ENCODE results near the gene REXO4. TPM values are rescaled to one million over a fixed set of nuclear protein-coding genes. Genes with fewer than 3 reads are reported as not detected.

Gene REXO4
- 29.4 TPM for total RNA-seq

DNA sequence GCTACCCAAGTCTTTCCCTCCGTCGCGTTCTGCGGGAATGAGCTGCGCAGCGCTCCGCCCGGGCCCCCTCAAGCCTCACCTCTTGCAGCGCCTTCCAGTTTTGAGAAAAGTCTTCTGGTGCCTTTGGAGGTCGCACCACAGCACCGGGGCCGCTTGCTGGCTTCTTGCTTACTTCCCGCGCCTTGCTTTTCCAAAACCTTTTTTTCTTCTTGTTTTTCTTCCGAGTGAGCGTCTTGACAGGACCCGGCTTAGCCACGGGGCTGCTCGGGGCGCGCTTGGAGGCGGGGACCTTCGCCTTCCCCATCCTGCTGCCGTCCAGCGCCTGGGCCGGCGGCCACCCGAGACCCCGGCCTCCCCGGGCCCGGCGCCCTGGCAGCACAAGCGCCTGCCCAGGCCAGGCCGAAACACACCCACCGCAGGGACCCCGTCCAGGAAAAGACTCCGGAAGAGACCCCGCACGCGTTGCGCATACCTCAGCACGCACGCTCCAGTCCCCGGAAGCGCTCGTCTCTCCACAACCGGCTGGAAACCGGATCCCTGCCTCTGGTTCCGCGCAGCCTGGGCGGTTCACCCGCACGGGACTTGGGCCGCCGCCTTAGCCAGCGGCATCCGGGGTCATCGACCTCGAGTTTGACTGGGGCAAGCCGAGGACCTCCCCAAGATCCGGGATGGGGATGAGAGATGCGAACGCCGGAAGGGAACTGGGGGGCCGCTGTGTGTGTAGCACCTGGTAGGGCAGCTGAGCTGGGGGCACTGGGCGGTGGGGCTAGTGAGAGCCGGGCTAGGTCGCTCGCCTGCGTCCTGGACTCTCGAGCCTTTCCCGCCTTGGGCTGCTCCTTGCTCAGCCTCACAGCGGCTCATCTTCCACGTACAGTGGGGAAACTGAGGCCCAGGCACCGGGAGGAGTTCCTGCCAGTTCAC is at the start of gene REXO4:
REXO4 (minus strand) TSS at position 470 of the 921 bp plus-strand sequence; CDS start at position 304, 166 bp downstream.
- H3K9me3 ChIP-seq = no peaks in the 10 kb centered on the region
- peaks cover 10 to 25% of the 10 kb centered on the region in 2 donors for H3K36me3 ChIP-seq
- intact Hi-C loops (cut with DNase I) = loop anchor here (1.0 to 5.0 kb wide), 4 partner anchors 41 to 61 kb away; partner anchors contain the start of genes CACFD1, SLC2A6, STKLD1 and SURF1
- peak; percentile 21 to 91 for DNase-seq (ENCODE audit: low spot score in 2 of 2)
- H3K27me3 ChIP-seq = no peaks in the 10 kb centered on the region
- H3K4me1 ChIP-seq = peaks cover 0 to 21% of the 10 kb centered on the region in 2 donors
- peak within 1 kb of the TSS; percentile 79 to 91 for H3K4me3 ChIP-seq
- TF ChIP-seq, protein P1, sequence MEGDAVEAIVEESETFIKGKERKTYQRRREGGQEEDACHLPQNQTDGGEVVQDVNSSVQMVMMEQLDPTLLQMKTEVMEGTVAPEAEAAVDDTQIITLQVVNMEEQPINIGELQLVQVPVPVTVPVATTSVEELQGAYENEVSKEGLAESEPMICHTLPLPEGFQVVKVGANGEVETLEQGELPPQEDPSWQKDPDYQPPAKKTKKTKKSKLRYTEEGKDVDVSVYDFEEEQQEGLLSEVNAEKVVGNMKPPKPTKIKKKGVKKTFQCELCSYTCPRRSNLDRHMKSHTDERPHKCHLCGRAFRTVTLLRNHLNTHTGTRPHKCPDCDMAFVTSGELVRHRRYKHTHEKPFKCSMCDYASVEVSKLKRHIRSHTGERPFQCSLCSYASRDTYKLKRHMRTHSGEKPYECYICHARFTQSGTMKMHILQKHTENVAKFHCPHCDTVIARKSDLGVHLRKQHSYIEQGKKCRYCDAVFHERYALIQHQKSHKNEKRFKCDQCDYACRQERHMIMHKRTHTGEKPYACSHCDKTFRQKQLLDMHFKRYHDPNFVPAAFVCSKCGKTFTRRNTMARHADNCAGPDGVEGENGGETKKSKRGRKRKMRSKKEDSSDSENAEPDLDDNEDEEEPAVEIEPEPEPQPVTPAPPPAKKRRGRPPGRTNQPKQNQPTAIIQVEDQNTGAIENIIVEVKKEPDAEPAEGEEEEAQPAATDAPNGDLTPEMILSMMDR (IDR thresholded peaks at IDR 0.05) = no peak
- H3K27ac ChIP-seq = peak within 1 kb of the TSS; percentile 78

DNA sequence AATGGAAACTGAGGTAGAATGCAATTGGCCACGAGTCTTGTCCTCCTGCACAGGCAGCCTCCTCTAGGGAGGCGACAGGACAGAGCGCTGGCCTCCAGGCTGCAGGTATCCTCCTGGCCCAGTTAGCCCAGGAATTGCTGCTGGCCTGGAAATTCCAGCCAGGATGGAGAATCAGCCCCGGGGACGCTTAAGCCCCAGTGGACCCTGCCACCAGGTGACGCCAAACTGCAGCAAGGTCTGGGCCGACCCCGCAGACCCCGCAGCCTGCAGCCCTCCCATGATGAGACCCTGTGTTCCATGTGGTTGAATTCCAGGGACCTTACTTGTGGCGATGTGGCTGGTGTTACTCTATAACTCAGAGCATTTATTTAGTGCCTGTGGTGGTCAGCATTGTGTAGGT is 49.3 kb upstream of the REXO4 start:
- intact Hi-C loops (cut with DNase I) = no loop called here
- TF ChIP-seq, protein P1 (IDR thresholded peaks at IDR 0.05) = no peak
- no peak for DNase-seq (ENCODE audit: low spot score in 2 of 2)
- no peak overlapping the region for H3K27ac ChIP-seq
- H3K4me1 ChIP-seq = no peaks in the 10 kb centered on the region
- H3K36me3 ChIP-seq = peaks cover 19 to 26% of the 10 kb centered on the region in 2 donors
- no peak overlapping the region for H3K4me3 ChIP-seq
- no peaks in the 10 kb centered on the region for H3K27me3 ChIP-seq
- H3K9me3 ChIP-seq = no peaks in the 10 kb centered on the region

DNA sequence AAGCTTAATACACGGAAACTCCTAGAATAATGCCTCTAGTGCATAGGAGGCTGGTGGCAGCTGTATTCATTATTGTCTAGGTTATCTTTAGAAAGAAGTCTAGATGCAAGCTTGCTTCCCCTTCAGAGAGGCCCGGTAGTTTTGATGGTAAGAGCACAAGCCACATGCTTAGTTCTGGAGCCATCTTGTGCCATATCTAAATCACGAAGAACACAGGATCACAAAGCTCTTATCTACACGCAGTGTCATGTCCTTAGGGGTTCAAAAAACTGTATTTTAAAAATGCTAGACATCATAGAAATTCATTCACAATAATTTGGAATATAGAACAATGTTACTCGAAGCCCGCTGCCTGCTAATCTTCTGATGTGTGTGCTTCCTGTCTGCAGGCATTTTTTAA is 48.2 kb upstream of the REXO4 start:
- no peak overlapping the region for H3K27ac ChIP-seq
- peaks cover 19 to 26% of the 10 kb centered on the region in 2 donors for H3K36me3 ChIP-seq
- no peaks in the 10 kb centered on the region for H3K9me3 ChIP-seq
- DNase-seq (ENCODE audit: low spot score in 2 of 2) = no peak
- intact Hi-C loops (cut with DNase I) = no loop called here
- no peaks in the 10 kb centered on the region for H3K27me3 ChIP-seq
- no peak overlapping the region for H3K4me3 ChIP-seq
- peaks cover 0 to under 1% of the 10 kb centered on the region in 2 donors for H3K4me1 ChIP-seq
- TF ChIP-seq, protein P1 (IDR thresholded peaks at IDR 0.05) = no peak

DNA sequence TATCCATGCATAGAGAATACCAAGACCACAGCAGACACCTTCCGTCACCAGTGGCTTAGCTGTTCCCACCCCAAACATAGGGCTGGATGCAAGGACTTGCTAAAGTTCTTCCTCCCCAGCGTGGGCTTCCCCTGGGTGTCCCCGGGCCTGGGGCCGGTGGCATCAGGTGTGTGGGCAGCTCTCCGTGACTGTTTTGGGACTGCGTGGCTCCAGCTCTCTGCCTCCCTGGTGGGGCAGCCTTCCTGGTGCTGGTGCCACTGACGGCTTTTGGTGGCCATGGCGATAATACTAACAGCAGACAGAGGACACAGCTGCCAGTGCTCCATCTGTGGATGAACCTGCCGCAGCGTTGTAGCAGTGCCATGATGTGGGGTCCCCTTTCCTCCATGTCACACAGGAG is 46.8 kb upstream of the REXO4 start:
- no peak for DNase-seq (ENCODE audit: low spot score in 2 of 2)
- H3K36me3 ChIP-seq = peaks cover 19 to 25% of the 10 kb centered on the region in 2 donors
- H3K27me3 ChIP-seq = no peaks in the 10 kb centered on the region
- H3K4me3 ChIP-seq = no peak overlapping the region
- H3K9me3 ChIP-seq = no peaks in the 10 kb centered on the region
- H3K4me1 ChIP-seq = peaks cover 0 to 7% of the 10 kb centered on the region in 2 donors
- H3K27ac ChIP-seq = no peak overlapping the region
- intact Hi-C loops (cut with DNase I) = no loop called here
- TF ChIP-seq, protein P1 (IDR thresholded peaks at IDR 0.05) = no peak

DNA sequence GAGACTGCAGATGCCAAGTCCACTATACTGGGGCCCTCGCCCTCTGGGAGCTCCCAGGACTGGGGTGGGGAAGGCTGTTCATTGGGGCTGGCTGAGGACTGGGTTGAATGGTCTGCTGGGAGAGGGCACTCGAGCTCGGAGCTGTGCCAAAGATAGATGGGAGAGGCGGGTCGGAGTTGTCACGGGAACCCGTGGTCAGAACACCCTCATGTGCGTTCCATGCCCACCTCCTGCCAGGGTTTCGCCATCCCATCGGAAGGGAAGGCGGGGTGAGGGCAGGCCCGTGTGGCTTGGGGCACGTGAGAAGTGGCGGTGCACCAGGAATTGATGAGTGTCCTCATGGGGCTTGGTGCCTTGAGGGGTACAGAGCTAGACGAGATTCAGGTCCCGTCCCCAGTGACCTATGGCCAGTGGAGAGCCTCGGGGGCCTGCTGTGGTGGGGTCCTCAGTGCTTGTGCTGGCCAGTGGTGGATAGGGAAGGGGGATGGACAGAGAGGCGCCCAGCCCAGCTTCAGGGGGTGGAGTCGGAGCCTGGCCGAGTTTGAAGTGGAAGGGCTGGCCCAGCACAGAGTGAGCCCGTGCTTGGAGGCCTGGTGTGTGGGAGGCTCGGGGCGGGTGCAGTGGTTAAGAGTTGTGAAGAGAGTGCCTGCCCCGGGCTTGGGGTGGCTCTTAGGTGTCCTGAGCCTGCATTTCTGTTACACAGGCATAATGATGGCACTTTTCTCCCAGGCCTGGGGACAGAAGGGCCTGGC is 46.2 kb upstream of the REXO4 start:
- DNase-seq (ENCODE audit: low spot score in 2 of 2) = no peak
- intact Hi-C loops (cut with DNase I) = no loop called here
- H3K27ac ChIP-seq = no peak overlapping the region
- peaks cover 0 to 9% of the 10 kb centered on the region in 2 donors for H3K4me1 ChIP-seq
- no peaks in the 10 kb centered on the region for H3K27me3 ChIP-seq
- no peaks in the 10 kb centered on the region for H3K9me3 ChIP-seq
- H3K36me3 ChIP-seq = peaks cover 17 to 19% of the 10 kb centered on the region in 2 donors
- TF ChIP-seq, protein P1 (IDR thresholded peaks at IDR 0.05) = no peak
- no peak overlapping the region for H3K4me3 ChIP-seq
